CD4-positive, alpha-beta T cell (primary cell): Measurements from ENCODE around the gene ARID4B. TPM values are rescaled to one million over a fixed set of nuclear protein-coding genes. Genes with fewer than 3 reads are reported as not detected.

Source experiments
- ATAC-seq: fragments of 200-7000 bp; cut with Tn5 transposase; one replicate; pipeline ENCODE4 v1.10.0; 2022; ENCODE audit warnings: mild to moderate bottlenecking; ENCODE audit not compliant: poor library complexity
- CTCF ChIA-PET: fragments of 350-600 bp; sonication (Branson Sonifier 250); formaldehyde crosslinking; loops from one replicate; lab custom pipeline; 2021; ENCODE audit warnings: antibody characterized with exemption, inconsistent platforms; lab: Charles Lee
- POLR2A ChIA-PET: fragments of 350-600 bp; sonication (Branson Sonifier 250); formaldehyde crosslinking; loops from one replicate; lab custom pipeline; 2021; ENCODE audit warnings: antibody characterized with exemption, inconsistent platforms; lab: Charles Lee
- DNase-seq, 14 experiments: peaks; one replicate each; pipeline ENCODE4 v3.0.0-alpha.2; 2013 to 2020; ENCODE audit warnings: mixed read lengths in 2 of 14
- H3K27ac ChIP-seq, 2 donors: one replicate each; pipeline versions ENCODE4 v1.5.1 to v1.7.0; 2013; ENCODE audit warnings: low read length in 2 of 2, low read depth in 1 of 2, mild to moderate bottlenecking in 1 of 2
- H3K27me3 ChIP-seq, 2 experiments: 1 replicate in 1 of 2; 2 replicates in 1 of 2; pipeline versions ENCODE4 v1.6.1 to v1.7.0; 2013; ENCODE audit warnings: low read length in 2 of 2, control low read depth in 1 of 2, mild to moderate bottlenecking in 1 of 2, moderate library complexity in 1 of 2; ENCODE audit not compliant: insufficient read depth in 2 of 2, control insufficient read depth in 1 of 2
- H3K36me3 ChIP-seq: one replicate; pipeline ENCODE4 v1.6.1; 2013; ENCODE audit warnings: low read length, control low read depth; ENCODE audit not compliant: insufficient read depth
- H3K4me1 ChIP-seq: one replicate; pipeline ENCODE4 v1.6.1; 2013; ENCODE audit warnings: low read length, control low read depth; ENCODE audit not compliant: insufficient read depth
- H3K4me3 ChIP-seq: one replicate; pipeline ENCODE4 v1.5.1; 2013; ENCODE audit warnings: mild to moderate bottlenecking, low read length, moderate library complexity
- H3K9me3 ChIP-seq, 2 experiments: 1 replicate in 1 of 2; 2 replicates in 1 of 2; pipeline versions ENCODE4 v1.6.1 to v1.7.0; 2013; ENCODE audit warnings: low read length in 2 of 2, mild to moderate bottlenecking in 2 of 2, control low read depth in 1 of 2, moderate library complexity in 1 of 2; ENCODE audit not compliant: control insufficient read depth in 1 of 2, insufficient read depth in 1 of 2
- H3K27ac Mint-ChIP-seq: one replicate; pipeline ENCODE4 v1.8.0; 2020; ENCODE audit warnings: mixed read lengths
- H3K27me3 Mint-ChIP-seq: one replicate; pipeline ENCODE4 v1.8.0; 2021; ENCODE audit warnings: mixed read lengths
- H3K36me3 Mint-ChIP-seq: one replicate; pipeline ENCODE4 v1.8.0; 2021; ENCODE audit warnings: low read depth, mixed read lengths
- H3K4me1 Mint-ChIP-seq: one replicate; pipeline ENCODE4 v1.8.0; 2021; ENCODE audit warnings: low read depth, mixed read lengths
- H3K4me3 Mint-ChIP-seq: one replicate; pipeline ENCODE4 v1.8.0; 2020; ENCODE audit warnings: mild to moderate bottlenecking, mixed read lengths
- H3K9me3 Mint-ChIP-seq: one replicate; pipeline ENCODE4 v1.8.0; 2020; ENCODE audit warnings: mixed read lengths
- CTCF ChIP-seq: fragments of 200-600 bp; IDR thresholded peaks from one replicate; pipeline ENCODE4 v1.8.0; 2022; ENCODE audit warnings: antibody characterized with exemption, mild to moderate bottlenecking
- intact Hi-C, 2 experiments: fragments of 100-400 bp; cut with DNase I in 1 of 2; cut with micrococcal nuclease in 1 of 2; formaldehyde crosslinking; loops; one replicate each; pipeline versions ENCODE4 v1.15.1 to v1.9.0; 2023 to 2025; cut with DNase I, micrococcal nuclease
- total RNA-seq, 174 experiments: library from RNA in 2 of 174; stranded (reverse) in 2 of 174; gene quantifications; one replicate each; pipeline ENCODE4 v1.2.3 and lab custom pipeline; 2021 to 2026

Gene ARID4B
- total RNA-seq, 2 experiments from 2014 or later, result 127 to 130 TPM

DNA sequence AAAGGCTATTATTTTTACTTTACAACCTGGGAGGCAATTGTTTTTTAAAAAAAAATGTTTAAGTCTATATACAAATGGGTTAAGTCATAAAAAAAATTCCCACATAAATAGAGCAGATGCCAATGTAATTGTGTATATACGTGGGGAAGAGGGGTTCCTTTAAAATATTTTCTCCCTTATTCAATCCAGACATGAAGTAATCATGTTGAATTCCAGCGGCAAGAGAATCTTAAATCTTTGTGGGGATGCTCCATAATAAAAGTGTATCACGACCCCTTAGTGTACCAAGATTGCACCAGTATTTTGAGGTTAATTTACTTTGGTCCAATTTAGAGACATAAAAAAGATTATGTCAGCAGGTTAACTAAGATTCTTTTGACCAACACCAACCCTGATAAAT lies 62.1 kb downstream of the ARID4B start:
- no peaks in the 10 kb centered on the region for H3K27me3 ChIP-seq
- no peaks in the 10 kb centered on the region for H3K36me3 ChIP-seq
- H3K4me3 Mint-ChIP-seq, result no peak overlapping the region
- ATAC-seq (no peak), DNase-seq (no peak)
- H3K27ac ChIP-seq, result no peak overlapping the region
- ChIA-PET CTCF (no interaction called here), POLR2A (interaction anchor here (0.6 to 0.9 kb wide), 2 partner anchors 14 to 151 kb away, joined by 3 read pairs; no protein-coding TSS in a partner anchor)
- H3K27me3 Mint-ChIP-seq, result no peaks in the 10 kb centered on the region
- no peak overlapping the region for H3K4me3 ChIP-seq
- TF ChIP-seq CTCF, result no peak
- no peaks in the 10 kb centered on the region for H3K36me3 Mint-ChIP-seq
- peak overlapping the region; percentile 19 for H3K27ac Mint-ChIP-seq
- no peaks in the 10 kb centered on the region for H3K9me3 ChIP-seq
- intact Hi-C loops, result no loop called here
- peaks cover 19% of the 10 kb centered on the region for H3K4me1 ChIP-seq
- no peaks in the 10 kb centered on the region for H3K9me3 Mint-ChIP-seq
- H3K4me1 Mint-ChIP-seq, result peaks cover 78% of the 10 kb centered on the region

DNA sequence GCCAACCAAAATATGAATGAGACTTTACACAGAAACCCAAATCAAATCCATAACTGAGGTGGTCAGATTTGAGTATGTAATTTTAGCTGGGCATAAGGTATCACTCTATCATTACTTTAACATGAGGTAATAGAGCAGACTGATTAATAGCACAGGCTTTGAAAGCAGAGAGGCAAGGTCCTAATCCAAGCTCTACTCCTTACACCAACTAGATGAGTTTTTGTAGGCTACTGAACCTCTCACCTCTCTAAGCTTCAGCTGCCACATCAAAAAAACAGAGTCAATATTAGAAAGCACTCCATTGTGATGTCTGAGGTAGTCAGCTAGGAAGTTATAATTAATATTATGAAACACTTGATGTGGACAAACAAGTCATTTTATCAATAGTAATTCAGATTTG lies 63.7 kb downstream of the ARID4B start:
- DNase-seq, result no peak
- ChIA-PET POLR2A (interaction anchor here (0.6 to 1.1 kb wide), 2 partner anchors 72 to 145 kb away, joined by 3 to 4 read pairs; no protein-coding TSS in a partner anchor), CTCF (interaction anchor here (1.2 kb wide), 1 partner anchor 11 kb away, joined by 4 read pairs; no protein-coding TSS in a partner anchor)
- H3K27ac Mint-ChIP-seq, result peak overlapping the region; percentile 20
- intact Hi-C loops, result no loop called here
- Histone ChIP-seq H3K4me1 (peaks cover 22% of the 10 kb centered on the region), H3K9me3 (no peaks in the 10 kb centered on the region), H3K27ac (no peak overlapping the region), H3K4me3 (no peak overlapping the region), H3K36me3 (peaks cover 2% of the 10 kb centered on the region), H3K27me3 (no peaks in the 10 kb centered on the region)
- no peaks in the 10 kb centered on the region for H3K9me3 Mint-ChIP-seq
- no peak for TF ChIP-seq CTCF
- H3K4me3 Mint-ChIP-seq, result no peak overlapping the region
- no peaks in the 10 kb centered on the region for H3K27me3 Mint-ChIP-seq
- peaks cover 8% of the 10 kb centered on the region for H3K36me3 Mint-ChIP-seq
- peaks cover 81% of the 10 kb centered on the region for H3K4me1 Mint-ChIP-seq
- no peak for ATAC-seq

DNA sequence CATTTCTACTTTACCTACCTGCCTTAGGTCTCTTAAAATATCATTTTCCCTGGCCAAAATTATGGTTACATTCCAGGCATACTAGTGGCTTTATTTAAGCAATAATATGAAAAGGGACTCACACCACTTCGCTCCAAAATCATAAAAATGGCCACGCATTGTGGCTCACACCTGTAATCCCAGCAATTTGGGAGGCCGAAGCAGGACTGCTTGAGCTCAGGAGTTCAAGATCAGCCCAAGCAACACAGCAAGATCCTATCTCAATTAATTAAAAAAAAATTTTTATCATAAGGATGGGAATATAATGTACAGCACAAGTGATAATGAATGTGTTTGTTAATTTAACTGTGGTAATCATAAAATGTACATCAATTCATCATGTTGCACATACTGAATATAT lies 65.4 kb downstream of the ARID4B start:
- intact Hi-C loops, result no loop called here
- H3K27me3 ChIP-seq, result no peaks in the 10 kb centered on the region
- ChIA-PET CTCF (interaction anchor here (0.9 to 1.4 kb wide), 2 partner anchors 9 to 62 kb away, joined by 3 read pairs; no protein-coding TSS in a partner anchor), POLR2A (no interaction called here)
- no peaks in the 10 kb centered on the region for H3K9me3 Mint-ChIP-seq
- peaks cover 81% of the 10 kb centered on the region for H3K4me1 Mint-ChIP-seq
- TF ChIP-seq CTCF, result no peak
- no peak overlapping the region for H3K4me3 Mint-ChIP-seq
- H3K36me3 Mint-ChIP-seq, result peaks cover 24% of the 10 kb centered on the region
- H3K27me3 Mint-ChIP-seq, result no peaks in the 10 kb centered on the region
- no peak for DNase-seq
- no peak overlapping the region for H3K27ac Mint-ChIP-seq
- H3K36me3 ChIP-seq, result peaks cover 6% of the 10 kb centered on the region
- H3K27ac ChIP-seq, result no peak overlapping the region
- no peaks in the 10 kb centered on the region for H3K9me3 ChIP-seq
- no peak overlapping the region for H3K4me3 ChIP-seq
- H3K4me1 ChIP-seq, result peaks cover 27% of the 10 kb centered on the region
- no peak for ATAC-seq
